WTC11 (cell line): Measurements from ENCODE around the gene ACER1. TPM values are rescaled to one million over a fixed set of nuclear protein-coding genes. Genes with fewer than 3 reads are reported as not detected.

ENCODE experiments used
- ATAC-seq: fragments of 200-7000 bp; cut with Tn5 transposase; 2 replicates; pipeline ENCODE4 v1.10.0; 2021; ENCODE audit warnings: mild to moderate bottlenecking, moderate library complexity
- CTCF ChIA-PET: fragments of 300-600 bp; sonication (Branson Sonifier 250); formaldehyde crosslinking; loops from one replicate; lab custom pipeline; 2021; ENCODE audit warnings: antibody characterized with exemption; lab: Charles Lee
- POLR2A ChIA-PET: fragments of 350-600 bp; sonication (Branson Sonifier 250); formaldehyde crosslinking; loops from one replicate; lab custom pipeline; 2021; ENCODE audit warnings: antibody characterized with exemption; lab: Charles Lee
- DNase-seq: peaks from one replicate; pipeline ENCODE4 v3.0.0; 2021; ENCODE audit warnings: low spot score
- H3K27ac Mint-ChIP-seq: 2 replicates; pipeline ENCODE4 v1.8.0; 2021; ENCODE audit warnings: mixed read lengths
- H3K27me3 Mint-ChIP-seq: 2 replicates; pipeline ENCODE4 v1.8.0; 2021; ENCODE audit warnings: low read depth, mild to moderate bottlenecking, moderate library complexity, mixed read lengths
- H3K36me3 Mint-ChIP-seq: 2 replicates; pipeline ENCODE4 v1.8.0; 2021; ENCODE audit warnings: mixed read lengths
- H3K4me1 Mint-ChIP-seq: 2 replicates; pipeline ENCODE4 v1.8.0; 2022; ENCODE audit warnings: mixed read lengths
- H3K4me3 Mint-ChIP-seq: 2 replicates; pipeline ENCODE4 v1.8.0; 2021; ENCODE audit warnings: mild to moderate bottlenecking, moderate library complexity, mixed read lengths
- H3K9me3 Mint-ChIP-seq: 2 replicates; pipeline ENCODE4 v1.8.0; 2021; ENCODE audit warnings: mixed read lengths
- CTCF ChIP-seq: fragments of 200-600 bp; IDR thresholded peaks from 2 replicates; pipeline ENCODE4 v1.8.0; 2022; ENCODE audit warnings: antibody characterized with exemption
- E2F4 ChIP-seq: sonication (generic); formaldehyde crosslinking; IDR thresholded peaks from 2 replicates; pipeline ENCODE4 v1.8.1; 2022; ENCODE audit warnings: low read depth, mild to moderate bottlenecking, moderate library complexity, missing genetic modification reagents, borderline replicate concordance
- ELF4 ChIP-seq: sonication (generic); formaldehyde crosslinking; IDR thresholded peaks from 2 replicates; pipeline ENCODE4 v1.8.1; 2022; ENCODE audit warnings: low read depth, mild to moderate bottlenecking, moderate library complexity, missing genetic modification reagents
- FOXP1 ChIP-seq: sonication (generic); formaldehyde crosslinking; IDR thresholded peaks from 2 replicates; pipeline ENCODE4 v1.8.0; 2022; ENCODE audit warnings: missing genetic modification reagents, mild to moderate bottlenecking, moderate library complexity, borderline replicate concordance
- GABPB1 ChIP-seq: sonication (generic); formaldehyde crosslinking; IDR thresholded peaks from 2 replicates; pipeline ENCODE4 v1.8.1; 2023; ENCODE audit warnings: mild to moderate bottlenecking, missing genetic modification reagents
- JUN ChIP-seq: sonication (generic); formaldehyde crosslinking; IDR thresholded peaks from 2 replicates; pipeline ENCODE4 v1.8.0; 2023; ENCODE audit warnings: mild to moderate bottlenecking, missing genetic modification reagents
- MAX ChIP-seq: sonication (generic); formaldehyde crosslinking; IDR thresholded peaks from 2 replicates; pipeline ENCODE4 v1.8.0; 2022; ENCODE audit warnings: mild to moderate bottlenecking, missing genetic modification reagents
- RORB ChIP-seq: fragments of 250-450 bp; sonication (Bioruptor Pico); IDR thresholded peaks from 2 replicates; pipeline ENCODE4 v1.9.0; 2021; ENCODE audit warnings: mild to moderate bottlenecking
- TEAD4 ChIP-seq: sonication (generic); formaldehyde crosslinking; IDR thresholded peaks from 2 replicates; pipeline ENCODE4 v1.8.0; 2022; ENCODE audit warnings: mild to moderate bottlenecking, missing genetic modification reagents
- ZBTB21 ChIP-seq: sonication (generic); formaldehyde crosslinking; IDR thresholded peaks from 2 replicates; pipeline ENCODE4 v1.8.1; 2023; ENCODE audit warnings: mild to moderate bottlenecking, missing genetic modification reagents, borderline replicate concordance
- ZNF219 ChIP-seq: sonication (generic); formaldehyde crosslinking; IDR thresholded peaks from 2 replicates; pipeline ENCODE4 v1.8.0; 2023; ENCODE audit warnings: missing genetic modification reagents, mild to moderate bottlenecking, borderline replicate concordance
- ZNF512 ChIP-seq: sonication (generic); formaldehyde crosslinking; IDR thresholded peaks from 2 replicates; pipeline ENCODE4 v1.8.1; 2022; ENCODE audit warnings: missing genetic modification reagents, borderline replicate concordance
- total RNA-seq: library from RNA; stranded (reverse); gene quantifications from 3 replicates; pipeline ENCODE4 v1.2.3, GENCODE V29; 2021

The ACER1 gene
- total RNA-seq, 1 experiment from 2014 or later, result not detected

GRCh38 chr19:6260912-6261650 is 72.3 kb downstream of the ACER1 start (continued):
- peak; percentile 57 for TF ChIP-seq CTCF

- H3K9me3 Mint-ChIP-seq, result peaks cover 5% of the 10 kb centered on the region; the same call in 1 of the 2 replicates
- H3K36me3 Mint-ChIP-seq, result peaks cover 49% of the 10 kb centered on the region
- H3K4me3 Mint-ChIP-seq, result no peak overlapping the region
- DNase-seq (no peak), ATAC-seq (no peak)
- no peak overlapping the region for H3K27ac Mint-ChIP-seq
- POLR2A ChIA-PET, result interaction anchor here (1.0 kb wide), 1 partner anchor 42 kb away, joined by 4 read pairs; no protein-coding TSS in a partner anchor
- H3K4me1 Mint-ChIP-seq, result peaks cover 16% of the 10 kb centered on the region
- CTCF ChIA-PET, result interaction anchor here (0.9 to 2.5 kb wide), 11 partner anchors 8 to 152 kb away, joined by 3 to 36 read pairs (median 7); no protein-coding TSS in a partner anchor
- no peak for TF ChIP-seq CTCF
- no peak for TF ChIP-seq ZNF219 (CRISPR knock-in tag)
- no peak for TF ChIP-seq GABPB1 (CRISPR knock-in tag)
- no peak for TF ChIP-seq ZBTB21 (CRISPR knock-in tag)
- no peak for TF ChIP-seq TEAD4 (CRISPR knock-in tag)
- no peak for TF ChIP-seq JUN (CRISPR knock-in tag)
- no peak for TF ChIP-seq E2F4 (CRISPR knock-in tag)
- TF ChIP-seq RORB (CRISPR knock-in tag), result no peak
- TF ChIP-seq ELF4 (CRISPR knock-in tag), result no peak
- no peak for TF ChIP-seq FOXP1 (CRISPR knock-in tag)
- H3K27me3 Mint-ChIP-seq, result no peaks in the 10 kb centered on the region
Observed at GRCh38 chr19:6260376-6260775, 73.0 kb downstream of the ACER1 start.

GRCh38 chr19:6259312-6259861 is 74.0 kb downstream of the ACER1 start:
- H3K27ac Mint-ChIP-seq, result peak overlapping the region; percentile 82; the same call in 1 of the 2 replicates
- no peak for DNase-seq
- ChIA-PET CTCF (interaction anchor here (2.5 kb wide), 1 partner anchor 11 kb away, joined by 36 read pairs; no protein-coding TSS in a partner anchor), POLR2A (no interaction called here)
- peaks cover 42% of the 10 kb centered on the region for H3K36me3 Mint-ChIP-seq
- ATAC-seq, result no peak
- peaks cover 5% of the 10 kb centered on the region; the same call in 1 of the 2 replicates for H3K9me3 Mint-ChIP-seq
- H3K4me1 Mint-ChIP-seq, result peaks cover 11% of the 10 kb centered on the region
- H3K4me3 Mint-ChIP-seq, result no peak overlapping the region
- TF ChIP-seq ZNF512 (CRISPR knock-in tag), result no peak
- no peak for TF ChIP-seq MAX
- TF ChIP-seq, all 79 proteins: peak for 0
- H3K27me3 Mint-ChIP-seq, result no peaks in the 10 kb centered on the region
